Keratinocyte (primary cell): ENCODE data around the gene BACH1. TPM values are rescaled to one million over a fixed set of nuclear protein-coding genes. Genes with fewer than 3 reads are reported as not detected.

Experiments
- DNase-seq: peaks from one replicate; pipeline ENCODE4 v3.0.0-alpha.2; 2011; ENCODE audit warnings: low read depth, missing footprints, low spot score
- FAIRE-seq: peaks from 2 replicates; lab custom pipeline; 2011; peaks lifted over from hg19 to GRCh38; lab: Jason Lieb, UNC
- H2AFZ ChIP-seq: 2 replicates; pipeline ENCODE4 v1.6.0; 2012; ENCODE audit warnings: low read length, control low read depth, inconsistent platforms; ENCODE audit not compliant: control insufficient read depth
- H3K27ac ChIP-seq: 2 replicates; pipeline ENCODE4 v1.5.1; 2011; ENCODE audit warnings: low read length; ENCODE audit not compliant: control insufficient read depth, insufficient read depth
- H3K27me3 ChIP-seq: 3 replicates; pipeline ENCODE4 v1.6.0; 2011; ENCODE audit warnings: low read length; ENCODE audit not compliant: control insufficient read depth, insufficient read depth; ENCODE audit errors: extremely low read depth
- H3K36me3 ChIP-seq, 2 experiments: 2 replicates in 1 of 2; 3 replicates in 1 of 2; pipeline ENCODE4 v1.5.1; 2011; ENCODE audit warnings: low read length in 2 of 2, mild to moderate bottlenecking in 1 of 2; ENCODE audit not compliant: control insufficient read depth in 2 of 2, insufficient read depth in 2 of 2; ENCODE audit errors: extremely low read depth in 1 of 2
- H3K4me1 ChIP-seq: 3 replicates; pipeline ENCODE4 v1.5.1; 2011; ENCODE audit warnings: low read length; ENCODE audit not compliant: control insufficient read depth, insufficient read depth; ENCODE audit errors: extremely low read depth
- H3K4me2 ChIP-seq: 3 replicates; pipeline ENCODE4 v1.6.0; 2011; ENCODE audit warnings: low read depth, low read length; ENCODE audit not compliant: control insufficient read depth, insufficient read depth; ENCODE audit errors: extremely low read depth
- H3K4me3 ChIP-seq, 3 experiments: fragments of 200-600 bp in 1 of 3; sonication (generic) in 1 of 3; 2 replicates in 2 of 3; 3 replicates in 1 of 3; pipeline ENCODE4 v1.5.1; 2011 to 2016; ENCODE audit warnings: low read length in 3 of 3, mild to moderate bottlenecking in 3 of 3, control low read depth in 2 of 3, inconsistent platforms in 1 of 3, low read depth in 1 of 3, mixed read lengths in 1 of 3, mixed run types in 1 of 3, moderate library complexity in 1 of 3; ENCODE audit not compliant: control insufficient read depth in 2 of 3, insufficient read depth in 2 of 3; ENCODE audit errors: extremely low read depth in 1 of 3
- H3K79me2 ChIP-seq: 2 replicates; pipeline ENCODE4 v1.6.0; 2012; ENCODE audit warnings: low read length; ENCODE audit not compliant: control insufficient read depth, insufficient read depth
- H3K9ac ChIP-seq: 3 replicates; pipeline ENCODE4 v1.6.0; 2011; ENCODE audit warnings: low read length; ENCODE audit not compliant: control insufficient read depth, insufficient read depth; ENCODE audit errors: extremely low read depth
- H3K9me1 ChIP-seq: 3 replicates; pipeline ENCODE4 v1.6.0; 2011; ENCODE audit warnings: low read length; ENCODE audit not compliant: control insufficient read depth, insufficient read depth; ENCODE audit errors: extremely low read depth
- H3K9me3 ChIP-seq: 2 replicates; pipeline ENCODE4 v1.5.1; 2012; ENCODE audit warnings: low read depth, low read length; ENCODE audit not compliant: control insufficient read depth
- H4K20me1 ChIP-seq: 3 replicates; pipeline ENCODE4 v1.6.0; 2011; ENCODE audit warnings: low read length; ENCODE audit not compliant: control insufficient read depth, insufficient read depth; ENCODE audit errors: extremely low read depth
- CTCF ChIP-seq, 3 experiments: IDR thresholded peaks in 1 of 3; conservative IDR thresholded peaks in 1 of 3; optimal IDR thresholded peaks in 1 of 3; 2 replicates in 2 of 3; 3 replicates in 1 of 3; pipeline versions ENCODE3 to v1.5.1; 2011; ENCODE audit warnings: low read length in 3 of 3, mild to moderate bottlenecking in 3 of 3, moderate library complexity in 2 of 3, control low read depth in 1 of 3, inconsistent platforms in 1 of 3; ENCODE audit not compliant: insufficient read depth in 2 of 3; ENCODE audit errors: extremely low read depth in 1 of 3
- EZH2 ChIP-seq: IDR thresholded peaks from one replicate; pipeline ENCODE4 v1.6.1; 2012; ENCODE audit warnings: inconsistent platforms, mild to moderate bottlenecking, low read length, moderate library complexity
- dilution Hi-C: fragments of 300-500 bp; cut with MboI; formaldehyde crosslinking; loops from one replicate; pipeline ENCODE4 v1.7.0; 2020; ENCODE audit warnings: low sequenced_read_pairs; ENCODE audit not compliant: extremely low pct_ligation_motif_present
- polyA plus RNA-seq, 5 experiments: library from polyadenylated mRNA; depleted of rRNA in 3 of 5; stranded (reverse) in 3 of 5; stranded (forward) in 1 of 5; unstranded in 1 of 5; fragments of >200 nt; gene quantifications; 1 replicate in 1 of 5; 2 replicates in 3 of 5; 3 replicates in 1 of 5; pipeline versions ENCODE4 v1.2.1 to v1.2.3, GENCODE V29; 2011 to 2012; ENCODE audit warnings: missing spikeins in 2 of 5, low read depth in 1 of 5, low replicate concordance in 1 of 5

The BACH1 gene
- polyA plus RNA-seq, 1 donor (not counting 4 experiments of a cell fraction or from before 2014, with no cell fraction given): 33.1 TPM

GRCh38 chr21:29329406-29329805, 30.7 kb downstream of the BACH1 start:
- Histone ChIP-seq H3K4me2 (no peak overlapping the region), H3K79me2 (peaks cover 63% of the 10 kb centered on the region), H2AFZ (no peak overlapping the region), H3K27me3 (no peaks in the 10 kb centered on the region), H3K4me3 (no peak overlapping the region), H3K4me1 (peaks cover 9% of the 10 kb centered on the region), H4K20me1 (peaks cover 5% of the 10 kb centered on the region), H3K9me1 (no peaks in the 10 kb centered on the region), H3K9me3 (no peaks in the 10 kb centered on the region), H3K9ac (no peak overlapping the region), H3K36me3 (peaks cover 6 to 21% of the 10 kb centered on the region in 2 experiments), H3K27ac (no peak overlapping the region)
- FAIRE-seq (no peak), DNase-seq (no peak)
- dilution Hi-C loops: no loop called here
- no peak for TF ChIP-seq CTCF (optimal IDR thresholded peaks at IDR 0.05 in 1 of 3, IDR thresholded peaks at IDR 0.05 in 1 of 3, conservative IDR thresholded peaks at IDR 0.05 in 1 of 3; ENCODE audit: extremely low read depth in 1 of 3, insufficient read depth in 2 of 3, low read length in 3 of 3)
- TF ChIP-seq EZH2: no peak

GRCh38 chr21:29330797-29331196, 32.1 kb downstream of the BACH1 start:
- no peak for FAIRE-seq

More at GRCh38 chr21:29330797-29331196, 32.1 kb downstream of the BACH1 start:
- peaks cover 6 to 21% of the 10 kb centered on the region in 2 experiments for H3K36me3 ChIP-seq
- H3K4me1 ChIP-seq: peaks cover 23% of the 10 kb centered on the region
- DNase-seq: no peak
- H3K9me1 ChIP-seq: no peaks in the 10 kb centered on the region
- no peaks in the 10 kb centered on the region for H3K9me3 ChIP-seq
- no peak overlapping the region for H3K27ac ChIP-seq
- no peak overlapping the region for H3K9ac ChIP-seq
- peaks cover 9% of the 10 kb centered on the region for H4K20me1 ChIP-seq
- H3K4me2 ChIP-seq: no peak overlapping the region
- no peak overlapping the region for H2AFZ ChIP-seq
- H3K27me3 ChIP-seq: no peaks in the 10 kb centered on the region
- dilution Hi-C loops: no loop called here
- TF ChIP-seq EZH2 (no peak), CTCF (optimal IDR thresholded peaks at IDR 0.05 in 1 of 3, IDR thresholded peaks at IDR 0.05 in 1 of 3, conservative IDR thresholded peaks at IDR 0.05 in 1 of 3; ENCODE audit: extremely low read depth in 1 of 3, insufficient read depth in 2 of 3, low read length in 3 of 3) (no peak)
- no peak overlapping the region for H3K4me3 ChIP-seq
- peaks cover 65% of the 10 kb centered on the region for H3K79me2 ChIP-seq
